LNCAP (cell line): ENCODE results near the gene IL23A.

Experiments
- CTCF ChIP-seq: fragments of 450-650 bp; IDR thresholded peaks from 2 replicates; pipeline ENCODE4 v1.5.1; 2017; ENCODE audit warnings: mild to moderate bottlenecking

Gene IL23A

GRCh38 chr12:56332512-56333196, 6.0 kb upstream of the IL23A start:
- no peak for TF ChIP-seq CTCF

- no peak for TF ChIP-seq CTCF
Measured at GRCh38 chr12:56333197-56333678, 5.4 kb upstream of the IL23A start.

- TF ChIP-seq CTCF = peak; percentile 57; the same call in 1 of the 2 replicates
Measured at GRCh38 chr12:56333679-56334489, 4.8 kb upstream of the IL23A start, which contains the start of gene PAN2. Gene PAN2 (minus strand): TSS chr12:56334000. CDS start chr12:56333094, 906 bp downstream.

DNA sequence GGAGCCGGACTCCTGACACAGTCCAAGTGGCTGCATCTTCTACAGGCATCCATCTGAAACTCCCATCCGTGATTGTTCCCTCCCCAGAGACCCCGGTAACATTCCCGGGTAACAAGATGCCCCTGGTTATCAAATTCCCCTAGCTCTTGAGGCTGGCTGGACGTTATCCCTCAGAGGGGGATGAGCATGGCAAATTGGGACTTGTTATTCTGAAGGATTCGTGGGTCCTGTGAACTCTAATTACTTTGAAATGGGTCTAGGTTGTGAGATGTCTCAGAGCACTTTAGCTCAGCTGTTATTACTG, 4.2 kb upstream of the IL23A start:
- TF ChIP-seq CTCF = no peak

GRCh38 chr12:56336361-56337167, 2.1 kb upstream of the IL23A start:
- TF ChIP-seq CTCF = no peak

DNA sequence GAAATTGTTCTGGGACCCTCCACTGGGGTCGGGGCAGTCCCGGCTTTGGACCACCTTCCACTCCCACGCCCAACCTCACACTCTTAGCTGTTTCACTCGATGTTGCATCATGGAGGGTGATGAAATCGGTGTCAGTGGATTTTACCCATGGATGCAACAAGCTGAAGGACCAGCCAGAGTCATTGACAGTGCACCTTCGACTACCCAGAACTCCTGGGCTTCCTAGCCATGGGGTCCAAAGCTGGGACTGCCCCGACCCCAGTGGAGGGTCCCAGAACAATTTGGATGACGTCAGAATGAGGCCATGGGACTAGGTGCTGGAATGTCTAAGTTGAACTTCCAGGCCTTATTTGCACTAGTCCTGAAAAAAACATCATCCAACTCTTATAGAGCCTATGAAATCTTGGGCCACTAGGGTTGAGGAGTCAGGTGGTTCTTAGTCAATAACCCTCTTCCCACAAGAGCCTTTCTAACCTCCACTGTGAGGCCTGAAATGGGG, 882 bp upstream of the IL23A start:
- no peak for TF ChIP-seq CTCF

- TF ChIP-seq CTCF = no peak
Measured at GRCh38 chr12:56339158-56339422, 406 bp downstream of the IL23A start.
